Retina (tissue), 1 donor: Measurements from ENCODE around the gene ANP32B.
"Not testable (repeated sequence)": the region's sequence is repeated elsewhere in the genome, so short reads cannot be mapped to it uniquely, and the experiment has no call there.

Experiments
- DNase-seq: peaks from one replicate; pipeline ENCODE4 v3.0.0-alpha.2; 2016

ANP32B gene

GRCh38 chr9:97964901-97965300 lies 18.2 kb upstream of the ANP32B start:
- no peak for DNase-seq

GRCh38 chr9:97966493-97966892 lies 16.6 kb upstream of the ANP32B start:
- DNase-seq = no peak

- DNase-seq = no peak
Measured at GRCh38 chr9:97969014-97969413, 14.1 kb upstream of the ANP32B start.

- DNase-seq = no peak
Measured at GRCh38 chr9:97970165-97970564, 13.0 kb upstream of the ANP32B start.

GRCh38 chr9:97972753-97973152 lies 10.4 kb upstream of the ANP32B start:
- DNase-seq = no peak

GRCh38 chr9:97975376-97975775 lies 7.8 kb upstream of the ANP32B start:
- DNase-seq = no peak

- DNase-seq = not testable (repeated sequence)
Measured at GRCh38 chr9:97976633-97977032, 6.5 kb upstream of the ANP32B start.

- peak; percentile 20 for DNase-seq
Measured at GRCh38 chr9:97978371-97979130, 4.6 kb upstream of the ANP32B start.

GRCh38 chr9:97979788-97980478 lies 3.2 kb upstream of the ANP32B start:
- DNase-seq = no peak

- DNase-seq = no peak
Measured at GRCh38 chr9:97980479-97980803, 2.7 kb upstream of the ANP32B start.

- DNase-seq = peak; percentile 46
Measured at GRCh38 chr9:97980918-97981845, 2.0 kb upstream of the ANP32B start.

GRCh38 chr9:97981846-97982682 lies 1.1 kb upstream of the ANP32B start:
- no peak for DNase-seq

- DNase-seq = peak; percentile 87
Measured at GRCh38 chr9:97983589-97984187, 547 bp downstream of the ANP32B start.

GRCh38 chr9:97984188-97985057 lies 1.3 kb downstream of the ANP32B start:
- peak; percentile 75 for DNase-seq

- peak; percentile 76 for DNase-seq
Measured at GRCh38 chr9:97985058-97985861, 2.1 kb downstream of the ANP32B start.

- no peak for DNase-seq
Measured at GRCh38 chr9:97987487-97987886, 4.3 kb downstream of the ANP32B start.

- no peak for DNase-seq
Measured at GRCh38 chr9:97990259-97990658, 7.1 kb downstream of the ANP32B start.

- DNase-seq = no peak
Measured at GRCh38 chr9:97991818-97992217, 8.7 kb downstream of the ANP32B start.

- no peak for DNase-seq
Measured at GRCh38 chr9:97992219-97992618, 9.1 kb downstream of the ANP32B start.

- DNase-seq = no peak
Measured at GRCh38 chr9:97993000-97993399, 9.9 kb downstream of the ANP32B start.
